ENCODE results near the gene SSH2. TPM values are rescaled to one million over a fixed set of nuclear protein-coding genes. Genes with fewer than 3 reads are reported as not detected.

SSH2 gene
- total RNA-seq, 1 experiment from 2014 or later, result 14.6 TPM

- no peak overlapping the region for H3K23ac ChIP-seq (ENCODE audit: insufficient read length, low read depth, low read length)
- no peak overlapping the region for H3K14ac ChIP-seq (ENCODE audit: insufficient read depth, low read length)
- Mint-ChIP-seq H3K4me1 (no peaks in the 10 kb centered on the region), H3K9me3 (no peaks in the 10 kb centered on the region), H3K36me3 (ENCODE audit: insufficient read depth in 1 of 3, low read depth in 3 of 3) (peaks cover 0 to 1% (median 0%) of the 10 kb centered on the region in 3 experiments; a peak in 1 of 7 replicates), H3K4me3 (no peak overlapping the region), H3K27me3 (ENCODE audit: low read depth) (no peaks in the 10 kb centered on the region), H3K27ac (no peak overlapping the region)
- no peak overlapping the region for H2AK5ac ChIP-seq (ENCODE audit: insufficient read length, low read length)
- no peaks in the 10 kb centered on the region for H3K9me3 ChIP-seq (ENCODE audit: control insufficient read depth, low read depth, low read length)
- no peaks in the 10 kb centered on the region for H3K27me3 ChIP-seq (ENCODE audit: insufficient read depth, low read length)
- H2BK20ac ChIP-seq (ENCODE audit: low read depth, low read length, poor library complexity, severe bottlenecking), result no peak overlapping the region
- no peak overlapping the region for H4K5ac ChIP-seq (ENCODE audit: insufficient read length, low read depth, low read length)
- H3T11ph ChIP-seq (ENCODE audit: low read length), result no peak overlapping the region
- H2BK120ac ChIP-seq (ENCODE audit: low read depth, low read length, poor library complexity, severe bottlenecking), result no peak overlapping the region
- no peak for DNase-seq
- no peak overlapping the region for H2BK5ac ChIP-seq (ENCODE audit: insufficient read length, low read length)
- no peaks in the 10 kb centered on the region for H3K79me1 ChIP-seq (ENCODE audit: insufficient read depth, low read depth, low read length, poor library complexity, severe bottlenecking)
- H2AFZ ChIP-seq (ENCODE audit: low read length), result no peak overlapping the region
- H3K27ac ChIP-seq (ENCODE audit: insufficient read length, low read depth, low read length), result no peak overlapping the region
- H3K9ac ChIP-seq (ENCODE audit: extremely low read depth, insufficient read length, low read length), result no peak overlapping the region
- H3K4me1 ChIP-seq (ENCODE audit: insufficient read depth, low read length), result no peaks in the 10 kb centered on the region
- H4K91ac ChIP-seq (ENCODE audit: insufficient read length, low read depth, low read length), result no peak overlapping the region
- no peaks in the 10 kb centered on the region for H3K79me2 ChIP-seq (ENCODE audit: insufficient read depth, low read length)
- no peak overlapping the region for H3K4me2 ChIP-seq (ENCODE audit: insufficient read depth, insufficient read length, low read length)
- H3K18ac ChIP-seq (ENCODE audit: insufficient read length, low read depth, low read length), result no peak overlapping the region
- H4K8ac ChIP-seq (replicated peaks; ENCODE audit: insufficient read length, low read depth, low read length), result no peak overlapping the region
- H2BK15ac ChIP-seq (ENCODE audit: low read depth, low read length), result no peak overlapping the region
- no peak overlapping the region for H3K56ac ChIP-seq (ENCODE audit: insufficient read length, low read depth, low read length)
- H3K4ac ChIP-seq (ENCODE audit: low read depth, low read length), result no peak overlapping the region
- no peaks in the 10 kb centered on the region for H4K20me1 ChIP-seq (ENCODE audit: control insufficient read depth, insufficient read depth, insufficient read length)
- no peaks in the 10 kb centered on the region for H3K23me2 ChIP-seq (ENCODE audit: insufficient read length, low read depth, low read length, poor library complexity, severe bottlenecking)
- TF ChIP-seq CTCF (conservative IDR thresholded peaks at IDR 0.05), result no peak
- H2BK12ac ChIP-seq (ENCODE audit: insufficient read length, low read depth, low read length), result no peak overlapping the region
- WGBS (ENCODE audit: extremely low coverage, insufficient read length, low lambda C conversion rate), result no CpG with 5 or more reads among the region's 2 CpGs
Measured at GRCh38 chr17:29753845-29754439, 176.1 kb downstream of the SSH2 start.

Data from H9 (cell line).